Heart left ventricle (tissue), 13 donors: ENCODE measurements around the gene RNF144B.

Experiments
- POLR2A ChIP-seq, 2 donors: fragments of 450-650 bp; IDR thresholded peaks; one replicate each; pipeline ENCODE4 v1.6.1; 2017; ENCODE audit warnings: antibody characterized with exemption in 2 of 2, mild to moderate bottlenecking in 2 of 2, moderate library complexity in 2 of 2
- TF ChIP-seq, protein P1 (sequence below), 12 donors: fragments of 200-600 bp; sonication (generic) in 4 of 12; IDR thresholded peaks; one replicate each; pipeline versions ENCODE4 v1.5.0 to v1.8.0; 2018 to 2022; ENCODE audit warnings: antibody characterized with exemption in 12 of 12, mild to moderate bottlenecking in 5 of 12
- donor health status: ischemic (EF 13 %, LVEDD 7.1; RV severe dilation, severe dysfunction).
- donor health status: DM: no; HTN: yes; CAD: no.
- donor health status: DM: no; HTN: no; CAD: no.
- donor health status: ischemic (EF 25% LVEDD 6.9; RV normal size, moderate dysfunction).
- donor health status: ischemic (EF 25% LVEDD 5.7; RV mildly dilated, moderate dysfunction).
- donor health status: ischemic (EF 35%, LVEDD 5.7; RV mildly dilated, moderate dysfunction).
- donor health status: nonischemic (EF 11% LVEDD 7.7; RV severe dilation, severe dysfunction).
- donor health status: DM: yes; HTN: yes; CAD: no.
- donor health status: PGD.
- donor health status: ischemic (EF 29% LVEDD 5.4; RV normal size, mild dysfunction).
- donor health status: nonischemic (EF 23%, LVEDD 6.1; RV moderate dilation, normal function).

DNA sequence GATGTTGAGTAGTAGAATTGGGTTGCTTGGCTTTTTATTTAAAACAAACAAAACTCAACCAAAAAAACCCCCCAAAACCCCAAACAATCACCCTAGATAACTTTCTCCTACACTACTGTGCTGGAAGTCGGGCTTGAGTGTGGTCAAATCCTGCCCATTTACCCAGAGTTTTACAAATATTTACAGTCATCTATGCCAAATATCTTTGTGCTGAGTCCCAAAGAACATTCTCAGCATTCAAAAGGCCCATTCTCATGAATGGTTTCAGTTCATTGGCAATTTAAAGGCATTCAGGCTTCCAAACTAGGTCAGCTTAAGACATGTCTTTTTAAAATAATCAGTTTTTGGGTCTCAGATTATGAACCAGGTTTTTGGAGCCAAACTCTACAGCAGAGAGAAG lies 1.8 kb downstream of the RNF144B start:
- no peak for TF ChIP-seq POLR2A (IDR thresholded peaks at IDR 0.05)
- TF ChIP-seq, protein P1, sequence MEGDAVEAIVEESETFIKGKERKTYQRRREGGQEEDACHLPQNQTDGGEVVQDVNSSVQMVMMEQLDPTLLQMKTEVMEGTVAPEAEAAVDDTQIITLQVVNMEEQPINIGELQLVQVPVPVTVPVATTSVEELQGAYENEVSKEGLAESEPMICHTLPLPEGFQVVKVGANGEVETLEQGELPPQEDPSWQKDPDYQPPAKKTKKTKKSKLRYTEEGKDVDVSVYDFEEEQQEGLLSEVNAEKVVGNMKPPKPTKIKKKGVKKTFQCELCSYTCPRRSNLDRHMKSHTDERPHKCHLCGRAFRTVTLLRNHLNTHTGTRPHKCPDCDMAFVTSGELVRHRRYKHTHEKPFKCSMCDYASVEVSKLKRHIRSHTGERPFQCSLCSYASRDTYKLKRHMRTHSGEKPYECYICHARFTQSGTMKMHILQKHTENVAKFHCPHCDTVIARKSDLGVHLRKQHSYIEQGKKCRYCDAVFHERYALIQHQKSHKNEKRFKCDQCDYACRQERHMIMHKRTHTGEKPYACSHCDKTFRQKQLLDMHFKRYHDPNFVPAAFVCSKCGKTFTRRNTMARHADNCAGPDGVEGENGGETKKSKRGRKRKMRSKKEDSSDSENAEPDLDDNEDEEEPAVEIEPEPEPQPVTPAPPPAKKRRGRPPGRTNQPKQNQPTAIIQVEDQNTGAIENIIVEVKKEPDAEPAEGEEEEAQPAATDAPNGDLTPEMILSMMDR (IDR thresholded peaks at IDR 0.05) = no peak
